NB4 (cell line): Measurements from ENCODE around the gene SCAPER.

ENCODE experiments used
- DNase-seq: peaks from one replicate; pipeline ENCODE4 v3.0.0; 2010; ENCODE audit warnings: low read depth
- H3K4me3 ChIP-seq: one replicate; pipeline ENCODE4 v1.5.1; 2011; ENCODE audit warnings: mild to moderate bottlenecking, low read depth, low read length, moderate library complexity
- CTCF ChIP-seq: IDR thresholded peaks from one replicate; pipeline ENCODE4 v1.5.1; 2012; ENCODE audit warnings: low read depth, low read length
- MAX ChIP-seq: IDR thresholded peaks from 2 replicates; pipeline ENCODE4 v1.6.1; 2011; ENCODE audit warnings: low read depth, low read length
- MYC ChIP-seq: IDR thresholded peaks from 2 replicates; pipeline ENCODE4 v1.6.1; 2011; ENCODE audit warnings: low read depth, low read length
- POLR2A ChIP-seq: IDR thresholded peaks from 2 replicates; pipeline ENCODE4 v1.6.1; 2011; ENCODE audit warnings: mild to moderate bottlenecking; ENCODE audit not compliant: insufficient read length; ENCODE audit errors: extremely low read depth

SCAPER gene

GRCh38 chr15:76584868-76585575, 320.1 kb downstream of the SCAPER start:
- TF ChIP-seq MYC (no peak), POLR2A (no peak), MAX (no peak), CTCF (no peak)
- no peak for DNase-seq
- H3K4me3 ChIP-seq = no peak overlapping the region

- DNase-seq = no peak
- no peak for TF ChIP-seq MAX
- TF ChIP-seq POLR2A = no peak
- TF ChIP-seq MYC = no peak
- no peak overlapping the region for H3K4me3 ChIP-seq
Observed at GRCh38 chr15:76582550-76582949, 322.6 kb downstream of the SCAPER start.

- no peak overlapping the region for H3K4me3 ChIP-seq
- no peak for DNase-seq
- no peak for TF ChIP-seq CTCF
- no peak for TF ChIP-seq MAX
- no peak for TF ChIP-seq POLR2A
- TF ChIP-seq MYC = no peak
Observed at GRCh38 chr15:76577879-76578512, 327.1 kb downstream of the SCAPER start.

GRCh38 chr15:76576523-76577279, 328.4 kb downstream of the SCAPER start:
- no peak for DNase-seq
- TF ChIP-seq MAX (no peak), POLR2A (no peak), CTCF (no peak), MYC (no peak)
- H3K4me3 ChIP-seq = no peak overlapping the region

GRCh38 chr15:76575679-76576078, 329.5 kb downstream of the SCAPER start:
- no peak for DNase-seq
- TF ChIP-seq MAX = no peak
- TF ChIP-seq POLR2A = no peak
- no peak for TF ChIP-seq MYC
- no peak for TF ChIP-seq CTCF
- H3K4me3 ChIP-seq = no peak overlapping the region

- H3K4me3 ChIP-seq = no peak overlapping the region
- peak; percentile 11 for DNase-seq
- no peak for TF ChIP-seq POLR2A
- no peak for TF ChIP-seq MAX
- no peak for TF ChIP-seq MYC
- no peak for TF ChIP-seq CTCF
Observed at GRCh38 chr15:76575274-76575673, 329.9 kb downstream of the SCAPER start.
